Measurements from ENCODE around the gene VWA2.

Gene VWA2

DNA sequence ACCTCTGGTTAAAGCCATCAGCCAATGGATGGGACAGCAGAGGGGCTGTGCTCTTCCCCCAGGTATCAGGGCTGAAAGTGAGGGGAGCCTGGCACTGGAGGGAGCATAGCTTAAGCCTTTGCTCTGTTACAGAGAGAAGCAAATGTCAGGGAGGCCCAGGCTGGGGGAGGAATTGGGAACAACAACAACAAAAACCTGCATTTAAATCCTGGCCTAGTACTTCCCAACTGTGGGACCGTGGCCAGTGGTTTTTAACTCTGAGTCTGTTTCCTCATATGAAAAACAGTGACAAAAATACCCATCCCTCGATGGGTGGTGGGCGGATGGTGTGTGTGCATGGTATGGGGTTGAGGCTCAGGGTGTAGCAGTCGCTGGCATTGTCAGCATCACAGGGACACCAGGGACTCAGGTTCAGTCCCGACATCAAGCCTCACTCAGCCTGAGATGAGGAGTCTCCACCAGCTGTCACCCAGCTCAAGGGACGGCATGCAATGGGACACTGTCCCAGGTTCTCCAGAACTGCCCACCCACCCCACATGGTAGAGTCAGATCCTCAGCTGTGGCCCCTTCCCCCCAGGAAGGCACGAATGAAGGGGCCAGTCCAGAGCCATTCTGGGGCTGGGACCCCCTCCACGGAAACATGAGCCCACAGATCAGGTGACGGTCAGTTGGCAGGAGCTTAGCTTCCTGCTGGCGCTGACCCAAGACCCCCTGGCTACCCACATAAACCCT lies 90.7 kb downstream of the VWA2 start:
- no peak for TF ChIP-seq CTCF (IDR thresholded peaks at IDR 0.05)

DNA sequence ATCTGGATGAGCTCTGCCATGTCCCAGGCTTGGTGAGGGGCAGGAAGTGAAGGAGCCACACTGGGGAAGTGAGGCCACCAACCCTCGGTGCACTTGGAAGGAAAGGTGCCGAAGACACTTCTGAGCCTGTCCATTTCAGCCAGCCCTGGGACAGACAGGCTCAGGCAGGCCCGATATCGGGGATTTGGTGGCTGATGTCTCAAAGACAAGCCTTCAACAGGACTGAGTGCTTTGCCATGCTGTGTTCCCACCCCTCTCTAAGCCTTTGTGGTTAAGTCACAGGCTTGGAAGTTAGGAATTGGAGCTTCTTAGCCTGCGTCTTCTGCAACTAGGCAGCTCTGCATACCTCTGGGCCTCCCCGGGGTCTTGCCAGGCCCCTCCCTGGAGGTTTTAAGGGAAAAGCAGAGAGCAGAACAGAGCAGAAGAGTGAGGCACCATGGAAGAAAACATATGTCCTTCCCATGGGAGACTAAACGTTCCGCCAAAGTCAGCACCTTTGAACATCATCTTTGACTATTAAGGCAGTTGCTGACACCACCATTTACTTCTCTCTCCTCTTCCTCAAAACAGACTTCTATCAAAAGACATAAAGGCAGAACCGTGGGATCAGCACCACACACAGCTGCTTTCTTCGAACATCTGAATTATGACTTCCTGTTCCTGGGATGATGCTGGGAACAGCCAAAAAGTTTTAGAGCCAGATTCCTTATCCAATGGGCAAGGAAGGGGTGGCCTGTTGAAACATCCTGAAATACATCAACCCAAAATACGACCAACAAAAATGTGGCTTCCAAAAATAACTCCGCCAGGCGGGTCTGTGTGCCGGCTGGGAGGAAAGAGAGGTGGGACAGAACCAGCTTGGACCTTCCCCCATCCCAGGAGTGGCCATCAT lies 93.5 kb downstream of the VWA2 start:
- no peak for TF ChIP-seq CTCF (IDR thresholded peaks at IDR 0.05)

DNA sequence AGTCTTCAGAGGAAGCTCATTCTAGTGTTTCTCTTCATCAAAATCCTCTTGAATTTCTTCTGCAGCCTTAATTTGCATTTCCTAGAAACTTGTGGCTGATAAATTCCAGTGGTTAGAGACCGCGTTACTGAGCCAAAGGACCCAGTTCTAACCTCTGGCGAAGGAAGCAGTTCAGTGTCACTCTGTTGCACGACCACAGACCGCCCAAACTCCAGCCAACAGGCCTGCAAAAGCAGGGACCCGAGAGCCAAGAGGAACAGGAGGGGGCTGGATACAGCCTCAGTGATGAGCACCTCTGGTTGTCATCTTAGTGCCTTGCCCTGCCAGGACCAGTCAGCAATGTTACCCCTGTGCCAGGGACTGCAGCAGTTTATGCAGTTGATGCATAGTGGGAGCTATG lies 95.2 kb downstream of the VWA2 start:
- TF ChIP-seq CTCF (IDR thresholded peaks at IDR 0.05), result no peak

DNA sequence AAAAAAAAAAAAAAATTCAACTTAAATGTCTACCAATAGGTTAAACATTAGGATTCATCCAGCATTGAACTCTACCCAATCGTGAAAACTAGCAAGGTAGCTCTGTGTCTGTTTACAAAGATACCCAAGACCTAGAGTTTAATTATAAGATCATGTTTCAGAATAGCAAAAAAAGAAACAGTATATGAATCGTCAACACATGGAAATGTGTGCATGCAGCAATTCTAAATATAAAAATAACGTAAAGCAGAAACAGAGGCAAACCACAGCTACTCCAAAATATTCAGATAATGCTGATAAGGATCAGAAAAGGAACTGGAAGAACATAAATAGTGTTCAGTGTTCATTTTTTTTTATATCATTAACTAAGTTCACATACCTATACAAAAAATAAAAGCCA lies 96.6 kb downstream of the VWA2 start:
- no peak for TF ChIP-seq CTCF (IDR thresholded peaks at IDR 0.05)

- no peak for TF ChIP-seq CTCF (IDR thresholded peaks at IDR 0.05)
Measured at GRCh38 chr10:114336823-114337509, 97.9 kb downstream of the VWA2 start.

- TF ChIP-seq CTCF (IDR thresholded peaks at IDR 0.05), result no peak
Measured at GRCh38 chr10:114337510-114338462, 98.7 kb downstream of the VWA2 start.
